Left hindlimb (tissue), 1 donor: Measurements from ENCODE around the gene ADD1.
"Not testable (repeated sequence)": the region's sequence is repeated elsewhere in the genome, so short reads cannot be mapped to it uniquely, and the experiment has no call there.

Experiments
- DNase-seq: peaks from one replicate; pipeline ENCODE4 v3.0.0-alpha.2; 2018

ADD1 gene

GRCh38 chr4:2936773-2937145, 93.1 kb downstream of the ADD1 start:
- DNase-seq = no peak

- no peak for DNase-seq
Measured at GRCh38 chr4:2937146-2937857, 93.7 kb downstream of the ADD1 start.

- no peak for DNase-seq
Measured at GRCh38 chr4:2937986-2938385, 94.3 kb downstream of the ADD1 start.

- not testable (repeated sequence) for DNase-seq
Measured at GRCh38 chr4:2938411-2938810, 94.8 kb downstream of the ADD1 start.

GRCh38 chr4:2938906-2939305, 95.3 kb downstream of the ADD1 start:
- DNase-seq = no peak

GRCh38 chr4:2939383-2940243, 96.0 kb downstream of the ADD1 start:
- no peak for DNase-seq

GRCh38 chr4:2940267-2941137, 96.9 kb downstream of the ADD1 start:
- DNase-seq = no peak

GRCh38 chr4:2941138-2942036, 97.7 kb downstream of the ADD1 start:
- no peak for DNase-seq

- no peak for DNase-seq
Measured at GRCh38 chr4:2942037-2942531, 98.4 kb downstream of the ADD1 start.

GRCh38 chr4:2942532-2943363, 99.1 kb downstream of the ADD1 start:
- DNase-seq = no peak

- DNase-seq = no peak
Measured at GRCh38 chr4:2943364-2944090, 99.9 kb downstream of the ADD1 start.

- DNase-seq = no peak
Measured at GRCh38 chr4:2944091-2944482, 100.4 kb downstream of the ADD1 start.

GRCh38 chr4:2944586-2945526, 101.2 kb downstream of the ADD1 start:
- DNase-seq = no peak

GRCh38 chr4:2945619-2946604, 102.3 kb downstream of the ADD1 start:
- DNase-seq = not testable (repeated sequence)

GRCh38 chr4:2946812-2947600, 103.4 kb downstream of the ADD1 start:
- DNase-seq = no peak

- DNase-seq = no peak
Measured at GRCh38 chr4:2947926-2948325, 104.3 kb downstream of the ADD1 start.
